HG03378 (cell line): ENCODE measurements around the gene OR5AU1.

Experiments used
- ATAC-seq: cut with Tn5 transposase; IDR thresholded peaks from one replicate; pipeline ENCODE4 v1.9.1; 2021; ENCODE audit warnings: mild to moderate bottlenecking, moderate library complexity; ENCODE audit not compliant: unreplicated experiment

OR5AU1 gene

GRCh38 chr14:21155963-21156362 lies at the start of gene OR5AU1:
Gene OR5AU1 (minus strand): TSS chr14:21156063. CDS start chr14:21155872, 191 bp downstream.
- no peak for ATAC-seq

GRCh38 chr14:21205026-21205677 lies 49.3 kb upstream of the OR5AU1 start:
- no peak for ATAC-seq

- ATAC-seq = no peak
Observed at GRCh38 chr14:21204167-21205025, 48.5 kb upstream of the OR5AU1 start.

- no peak for ATAC-seq
Observed at GRCh38 chr14:21203470-21204166, 47.8 kb upstream of the OR5AU1 start.

- no peak for ATAC-seq
Observed at GRCh38 chr14:21202463-21203358, 46.8 kb upstream of the OR5AU1 start.

- no peak for ATAC-seq
Observed at GRCh38 chr14:21201732-21202462, 46.0 kb upstream of the OR5AU1 start.

- no peak for ATAC-seq
Observed at GRCh38 chr14:21200752-21201461, 45.0 kb upstream of the OR5AU1 start.

- no peak for ATAC-seq
Observed at GRCh38 chr14:21199611-21200560, 44.0 kb upstream of the OR5AU1 start.

- ATAC-seq = no peak
Observed at GRCh38 chr14:21197418-21198205, 41.7 kb upstream of the OR5AU1 start.

GRCh38 chr14:21194597-21194996 lies 38.7 kb upstream of the OR5AU1 start:
- ATAC-seq = no peak

- no peak for ATAC-seq
Observed at GRCh38 chr14:21192875-21193535, 37.1 kb upstream of the OR5AU1 start.

- no peak for ATAC-seq
Observed at GRCh38 chr14:21192447-21192822, 36.6 kb upstream of the OR5AU1 start.

- peak; percentile 69 for ATAC-seq
Observed at GRCh38 chr14:21191809-21192446, 36.1 kb upstream of the OR5AU1 start.

GRCh38 chr14:21191261-21191808 lies 35.5 kb upstream of the OR5AU1 start:
- ATAC-seq = no peak

- no peak for ATAC-seq
Observed at GRCh38 chr14:21185491-21185890, 29.6 kb upstream of the OR5AU1 start.

- no peak for ATAC-seq
Observed at GRCh38 chr14:21184254-21184653, 28.4 kb upstream of the OR5AU1 start.
